Uterus (tissue), 2 donors: ENCODE data around the gene ALG12.

Experiments
- POLR2A ChIP-seq, 2 donors: fragments of 450-650 bp; IDR thresholded peaks; one replicate each; pipeline ENCODE4 v1.6.1; 2016; ENCODE audit warnings: antibody characterized with exemption in 2 of 2, mild to moderate bottlenecking in 1 of 2, moderate library complexity in 1 of 2
- TF ChIP-seq, protein P1 (sequence below), 4 experiments: fragments of 200-600 bp in 2 of 4; fragments of 450-650 bp in 2 of 4; sonication (generic) in 2 of 4; IDR thresholded peaks; one replicate each; pipeline ENCODE4 v1.5.1; 2016 to 2019; ENCODE audit warnings: antibody characterized with exemption in 4 of 4, mild to moderate bottlenecking in 2 of 4, moderate library complexity in 1 of 4

DNA sequence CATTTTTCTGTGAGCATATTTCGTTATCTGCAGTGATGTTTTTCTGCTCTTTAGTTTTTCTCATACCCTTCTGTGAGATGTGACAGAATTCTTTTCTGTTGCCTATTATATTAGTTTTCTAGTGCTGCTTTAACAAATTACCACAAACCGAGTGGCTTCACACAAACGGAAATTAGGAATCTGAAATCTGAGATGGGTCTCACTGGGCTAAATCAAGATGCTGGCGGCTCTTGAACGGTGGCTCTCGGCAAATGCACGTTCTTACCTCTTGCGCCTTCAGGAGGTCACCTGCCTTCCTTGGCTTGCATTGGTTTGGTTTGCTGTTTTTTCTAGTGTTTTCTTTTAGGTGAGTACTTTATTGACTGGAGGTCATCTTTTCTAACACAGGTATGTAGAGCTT is 51.6 kb downstream of the ALG12 start:
- TF ChIP-seq, protein P1, sequence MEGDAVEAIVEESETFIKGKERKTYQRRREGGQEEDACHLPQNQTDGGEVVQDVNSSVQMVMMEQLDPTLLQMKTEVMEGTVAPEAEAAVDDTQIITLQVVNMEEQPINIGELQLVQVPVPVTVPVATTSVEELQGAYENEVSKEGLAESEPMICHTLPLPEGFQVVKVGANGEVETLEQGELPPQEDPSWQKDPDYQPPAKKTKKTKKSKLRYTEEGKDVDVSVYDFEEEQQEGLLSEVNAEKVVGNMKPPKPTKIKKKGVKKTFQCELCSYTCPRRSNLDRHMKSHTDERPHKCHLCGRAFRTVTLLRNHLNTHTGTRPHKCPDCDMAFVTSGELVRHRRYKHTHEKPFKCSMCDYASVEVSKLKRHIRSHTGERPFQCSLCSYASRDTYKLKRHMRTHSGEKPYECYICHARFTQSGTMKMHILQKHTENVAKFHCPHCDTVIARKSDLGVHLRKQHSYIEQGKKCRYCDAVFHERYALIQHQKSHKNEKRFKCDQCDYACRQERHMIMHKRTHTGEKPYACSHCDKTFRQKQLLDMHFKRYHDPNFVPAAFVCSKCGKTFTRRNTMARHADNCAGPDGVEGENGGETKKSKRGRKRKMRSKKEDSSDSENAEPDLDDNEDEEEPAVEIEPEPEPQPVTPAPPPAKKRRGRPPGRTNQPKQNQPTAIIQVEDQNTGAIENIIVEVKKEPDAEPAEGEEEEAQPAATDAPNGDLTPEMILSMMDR (IDR thresholded peaks at IDR 0.05), result no peak
- no peak for TF ChIP-seq POLR2A (IDR thresholded peaks at IDR 0.05)
